ENCODE data around the gene NDUFA12. TPM values are rescaled to one million over a fixed set of nuclear protein-coding genes. Genes with fewer than 3 reads are reported as not detected.
"Not testable (repeated sequence)": the region's sequence is repeated elsewhere in the genome, so short reads cannot be mapped to it uniquely, and the experiment has no call there.

The NDUFA12 gene
- total and polyA plus RNA-seq, 7 donors: 189 to 389 (median 254) TPM

GRCh38 chr12:94997061-94997460 is 6.4 kb downstream of the NDUFA12 start:
- no peaks in the 10 kb centered on the region for H3K9me3 ChIP-seq
- no peak overlapping the region for H3K27ac ChIP-seq
- WGBS, 3 donors: 88 to 94% (median 91%) methylated on average over 6 of the region's 6 CpGs
- ATAC-seq (no peak), DNase-seq (no peak)
- TF ChIP-seq CTCF (IDR thresholded peaks at IDR 0.05): no peak
- no peak overlapping the region for H3K4me3 ChIP-seq
- H3K36me3 ChIP-seq (ENCODE audit: insufficient read depth in 1 of 2, low read depth in 1 of 2): peaks cover 4 to 37% of the 10 kb centered on the region in 2 donors
- peaks cover 19% of the 10 kb centered on the region for H3K4me1 ChIP-seq
- intact Hi-C loops (cut with DNase I): no loop called here
- H3K27me3 ChIP-seq (ENCODE audit: insufficient read depth in 3 of 3, low read length in 2 of 3): no peaks in the 10 kb centered on the region

- intact Hi-C loops (cut with DNase I): no loop called here
- H3K4me3 ChIP-seq: no peak overlapping the region
- no peaks in the 10 kb centered on the region for H3K9me3 ChIP-seq
- H3K36me3 ChIP-seq (ENCODE audit: insufficient read depth in 1 of 2, low read depth in 1 of 2): peaks cover 6 to 32% of the 10 kb centered on the region in 2 donors
- H3K4me1 ChIP-seq: peaks cover 13% of the 10 kb centered on the region
- no peak for DNase-seq
- H3K27me3 ChIP-seq (ENCODE audit: insufficient read depth in 3 of 3, low read length in 2 of 3): no peaks in the 10 kb centered on the region
- TF ChIP-seq CTCF (IDR thresholded peaks at IDR 0.05): no peak
- WGBS, 3 donors: 73 to 87% (median 78%) methylated on average over 2 of the region's 2 CpGs
- H3K27ac ChIP-seq: no peak overlapping the region
- ATAC-seq: peak in 3 of 4 donors; percentile 53 to 55 (median 53)
Measured at GRCh38 chr12:94994312-94994711, 9.2 kb downstream of the NDUFA12 start.

- ATAC-seq; H3K27me3 ChIP-seq (ENCODE audit: insufficient read depth in 3 of 3, low read length in 2 of 3); DNase-seq; H3K9me3 ChIP-seq; H3K4me1 ChIP-seq; intact Hi-C loops (cut with DNase I); H3K27ac ChIP-seq; H3K4me3 ChIP-seq: not testable (repeated sequence)
- H3K36me3 ChIP-seq (ENCODE audit: insufficient read depth in 1 of 2, low read depth in 1 of 2): peaks cover 6 to 33% of the 10 kb centered on the region in 2 donors
- 67 to 98% (median 83%) methylated on average over 3 of the region's 3 CpGs for WGBS, 3 donors
Measured at GRCh38 chr12:94993855-94994254, 9.6 kb downstream of the NDUFA12 start.

GRCh38 chr12:94990222-94990621 is 13.3 kb downstream of the NDUFA12 start:
- H3K4me3 ChIP-seq: no peak overlapping the region
- TF ChIP-seq CTCF (IDR thresholded peaks at IDR 0.05): no peak
- H3K4me1 ChIP-seq: no peaks in the 10 kb centered on the region
- H3K9me3 ChIP-seq: no peaks in the 10 kb centered on the region
- DNase-seq (no peak), ATAC-seq (no peak)
- no peak overlapping the region for H3K27ac ChIP-seq
- intact Hi-C loops (cut with DNase I): no loop called here
- 85 to 90% (median 87%) methylated on average over 3 of the region's 3 CpGs for WGBS, 3 donors
- no peaks in the 10 kb centered on the region for H3K27me3 ChIP-seq (ENCODE audit: insufficient read depth in 3 of 3, low read length in 2 of 3)
- H3K36me3 ChIP-seq (ENCODE audit: insufficient read depth in 1 of 2, low read depth in 1 of 2): peaks cover 6 to 40% of the 10 kb centered on the region in 2 donors

GRCh38 chr12:94988471-94988870 is 15.0 kb downstream of the NDUFA12 start:
- Histone ChIP-seq H3K9me3 (no peaks in the 10 kb centered on the region), H3K36me3 (ENCODE audit: insufficient read depth in 1 of 2, low read depth in 1 of 2) (peaks cover 6 to 31% of the 10 kb centered on the region in 2 donors), H3K27ac (no peak overlapping the region), H3K27me3 (ENCODE audit: insufficient read depth in 3 of 3, low read length in 2 of 3) (no peaks in the 10 kb centered on the region), H3K4me3 (no peak overlapping the region), H3K4me1 (no peaks in the 10 kb centered on the region)
- 61 to 92% (median 76%) methylated on average over 6 of the region's 6 CpGs for WGBS, 3 donors
- TF ChIP-seq CTCF (IDR thresholded peaks at IDR 0.05): no peak
- no peak for ATAC-seq
- intact Hi-C loops (cut with DNase I): no loop called here
- DNase-seq: no peak

All from psoas muscle (tissue), 8 donors.